GM23338 (cell line): ENCODE measurements around the gene RPLP1. TPM values are rescaled to one million over a fixed set of nuclear protein-coding genes. Genes with fewer than 3 reads are reported as not detected.

Experiments used
- ATAC-seq: fragments of 200-7000 bp; cut with Tn5 transposase; 3 replicates; pipeline ENCODE4 v1.9.1; 2020
- DNase-seq: peaks from one replicate; pipeline ENCODE4 v3.0.0-alpha.2; 2015; ENCODE audit warnings: low spot score
- H2AFZ ChIP-seq: fragments of 200-600 bp; sonication (generic); 2 replicates; pipeline ENCODE4 v1.8.0; 2016; ENCODE audit warnings: antibody characterized with exemption, mild to moderate bottlenecking, moderate library complexity
- H3F3A ChIP-seq: fragments of 200-600 bp; sonication (generic); replicated peaks from 2 replicates; pipeline ENCODE4 v1.8.0; 2017; ENCODE audit warnings: antibody characterized with exemption, mixed run types, low read depth
- H3K27ac ChIP-seq: fragments of 200-600 bp; sonication (generic); 2 replicates; pipeline ENCODE4 v1.6.1; 2016; ENCODE audit warnings: low read depth
- H3K27me3 ChIP-seq: fragments of 200-600 bp; sonication (generic); 2 replicates; pipeline ENCODE4 v1.8.0; 2016; ENCODE audit warnings: mild to moderate bottlenecking, mixed run types, moderate library complexity; ENCODE audit not compliant: insufficient read depth
- H3K36me3 ChIP-seq: fragments of 200-600 bp; sonication (generic); 2 replicates; pipeline ENCODE4 v1.8.0; 2016; ENCODE audit warnings: mild to moderate bottlenecking; ENCODE audit not compliant: insufficient read depth
- H3K4me1 ChIP-seq: fragments of 200-600 bp; sonication (generic); 2 replicates; pipeline ENCODE4 v1.8.0; 2016; ENCODE audit warnings: mild to moderate bottlenecking, moderate library complexity; ENCODE audit not compliant: insufficient read depth
- H3K4me2 ChIP-seq: fragments of 200-600 bp; sonication (generic); 2 replicates; pipeline ENCODE4 v1.7.1; 2017; ENCODE audit warnings: mixed run types
- H3K4me3 ChIP-seq: fragments of 200-600 bp; sonication (generic); 2 replicates; pipeline ENCODE4 v1.6.1; 2016; ENCODE audit warnings: mixed run types
- H3K79me2 ChIP-seq: fragments of 200-600 bp; sonication (generic); replicated peaks from 2 replicates; pipeline ENCODE4 v1.8.0; 2017; ENCODE audit warnings: mild to moderate bottlenecking; ENCODE audit not compliant: insufficient read depth
- H3K9me2 ChIP-seq: fragments of 200-600 bp; sonication (generic); 2 replicates; pipeline ENCODE4 v1.8.0; 2017; ENCODE audit not compliant: insufficient read depth
- H4K20me1 ChIP-seq: fragments of 200-600 bp; sonication (generic); replicated peaks from 2 replicates; pipeline ENCODE4 v1.8.0; 2017; ENCODE audit warnings: mild to moderate bottlenecking; ENCODE audit not compliant: insufficient read depth
- H3K27ac Mint-ChIP-seq: 2 replicates; pipeline ENCODE4 v1.8.0; 2020; ENCODE audit warnings: inconsistent platforms, mild to moderate bottlenecking, moderate library complexity, mixed read lengths
- H3K27me3 Mint-ChIP-seq: 3 replicates; pipeline ENCODE4 v1.8.0; 2022; ENCODE audit warnings: low read depth, mild to moderate bottlenecking, moderate library complexity, mixed read lengths, inconsistent platforms; ENCODE audit not compliant: insufficient read depth, poor library complexity
- H3K36me3 Mint-ChIP-seq: 3 replicates; pipeline ENCODE4 v1.8.0; 2021; ENCODE audit warnings: low read depth, mild to moderate bottlenecking, inconsistent platforms, moderate library complexity, mixed read lengths
- H3K4me1 Mint-ChIP-seq: 3 replicates; pipeline ENCODE4 v1.8.0; 2020; ENCODE audit warnings: mild to moderate bottlenecking, inconsistent platforms, mixed read lengths
- H3K4me3 Mint-ChIP-seq: 3 replicates; pipeline ENCODE4 v1.8.0; 2021; ENCODE audit warnings: moderate library complexity, mild to moderate bottlenecking, inconsistent platforms, mixed read lengths
- H3K9me3 Mint-ChIP-seq: 3 replicates; pipeline ENCODE4 v1.8.0; 2020; ENCODE audit warnings: moderate library complexity, mild to moderate bottlenecking, inconsistent platforms, mixed read lengths
- CREB1 ChIP-seq: fragments of 250-450 bp; sonication (Bioruptor Pico); IDR thresholded peaks from 2 replicates; pipeline ENCODE4 v1.5.0; 2020; ENCODE audit warnings: low read depth, mild to moderate bottlenecking, moderate library complexity
- CTCF ChIP-seq, 2 experiments: fragments of 200-600 bp in 1 of 2; sonication (generic) in 1 of 2; conservative IDR thresholded peaks; 2 replicates each; pipeline versions ENCODE4 v1.5.1 to v1.6.1; 2016 to 2017; ENCODE audit warnings: antibody characterized with exemption in 2 of 2, low read depth in 2 of 2, mild to moderate bottlenecking in 2 of 2, moderate library complexity in 1 of 2
- ETS1 ChIP-seq: IDR thresholded peaks from 2 replicates; pipeline ENCODE4 v1.6.1; 2016; ENCODE audit warnings: antibody characterized with exemption
- EZH2 ChIP-seq: fragments of 200-600 bp; sonication (generic); IDR thresholded peaks from one replicate; pipeline ENCODE4 v1.8.0; 2017; ENCODE audit warnings: antibody characterized with exemption, mild to moderate bottlenecking, low read depth; ENCODE audit not compliant: unreplicated experiment
- EZH2phosphoT487 ChIP-seq: fragments of 200-600 bp; sonication (generic); IDR thresholded peaks from one replicate; pipeline ENCODE4 v1.8.1; 2018; ENCODE audit warnings: antibody characterized with exemption; ENCODE audit not compliant: unreplicated experiment
- JUNB ChIP-seq: IDR thresholded peaks from one replicate; pipeline ENCODE4 v1.6.1; 2016; ENCODE audit warnings: antibody characterized with exemption; ENCODE audit not compliant: unreplicated experiment
- NANOG ChIP-seq: IDR thresholded peaks from 2 replicates; pipeline ENCODE4 v1.6.1; 2016; ENCODE audit warnings: antibody characterized with exemption, borderline replicate concordance
- POLR2AphosphoS5 ChIP-seq: IDR thresholded peaks from 2 replicates; pipeline ENCODE4 v1.6.1; 2016; ENCODE audit warnings: antibody characterized with exemption, low read depth
- REST ChIP-seq: IDR thresholded peaks from one replicate; pipeline ENCODE4 v1.6.1; 2018; ENCODE audit warnings: antibody characterized with exemption; ENCODE audit not compliant: unreplicated experiment
- STAT1 ChIP-seq: IDR thresholded peaks from one replicate; pipeline ENCODE4 v1.6.1; 2016; ENCODE audit warnings: antibody characterized with exemption; ENCODE audit not compliant: unreplicated experiment
- ZNF114 ChIP-seq: fragments of 250-450 bp; sonication (Bioruptor Pico); IDR thresholded peaks from 2 replicates; pipeline ENCODE4 v1.5.0; 2020; ENCODE audit warnings: mild to moderate bottlenecking, moderate library complexity
- ZNF331 ChIP-seq: fragments of 250-450 bp; sonication (Bioruptor Pico); IDR thresholded peaks from 2 replicates; pipeline ENCODE4 v1.5.0; 2020; ENCODE audit warnings: low read depth, mild to moderate bottlenecking, moderate library complexity
- ZNF462 ChIP-seq: fragments of 250-450 bp; sonication (Bioruptor Pico); IDR thresholded peaks from 2 replicates; pipeline ENCODE4 v1.5.0; 2020; ENCODE audit warnings: mild to moderate bottlenecking, moderate library complexity
- polyA plus RNA-seq: library from polyadenylated mRNA; unstranded; fragments of >200 nt; fragmentation: Nextera tagmentation; extraction: Ambion mirVana; gene quantifications from 2 replicates; pipeline ENCODE4 v1.2.1, GENCODE V29; 2016
- total RNA-seq: library from RNA; depleted of rRNA; stranded (reverse); fragments of >200 nt; shearing (Covaris generic); gene quantifications from 2 replicates; pipeline ENCODE4 v1.2.3, GENCODE V29; 2014

The RPLP1 gene
- total and polyA plus RNA-seq, 2 experiments from 2014 or later: 283 to 3,258 TPM

GRCh38 chr15:69451951-69452691 lies 497 bp upstream of the RPLP1 start:
- H3K27me3 ChIP-seq: no peaks in the 10 kb centered on the region
- Mint-ChIP-seq H3K4me3 (peak overlapping the region; percentile 100), H3K27ac (peak overlapping the region; percentile 97), H3K9me3 (peaks cover 14% of the 10 kb centered on the region; the same call in 2 of the 3 replicates), H3K36me3 (peaks cover 63% of the 10 kb centered on the region), H3K27me3 (peaks cover 2% of the 10 kb centered on the region), H3K4me1 (peaks cover 15% of the 10 kb centered on the region; the same call in 2 of the 3 replicates)
- peaks cover 54% of the 10 kb centered on the region for H3K36me3 ChIP-seq
- peak overlapping the region; percentile 90 for H3K4me2 ChIP-seq
- H3K27ac ChIP-seq: peak overlapping the region; percentile 88
- DNase-seq: peak; percentile 42
- H4K20me1 ChIP-seq: peaks cover 41% of the 10 kb centered on the region
- peak; percentile 74 for ATAC-seq
- TF ChIP-seq EZH2phosphoT487: no peak
- TF ChIP-seq JUNB: no peak
- no peak for TF ChIP-seq ZNF462 (CRISPR knock-in tag)
- no peak for TF ChIP-seq REST
- TF ChIP-seq STAT1: no peak
- TF ChIP-seq CREB1 (CRISPR knock-in tag): no peak
- no peak for TF ChIP-seq EZH2
- TF ChIP-seq ETS1: no peak
- TF ChIP-seq ZNF331 (CRISPR knock-in tag): no peak
- no peak for TF ChIP-seq NANOG
- TF ChIP-seq ZNF114 (CRISPR knock-in tag): no peak
- TF ChIP-seq POLR2AphosphoS5: no peak
- no peak for TF ChIP-seq CTCF (conservative IDR thresholded peaks at IDR 0.05; ENCODE audit: low read depth in 2 of 2)
- peaks cover 16% of the 10 kb centered on the region for H3K4me1 ChIP-seq
- peak overlapping the region; percentile 97 for H3K4me3 ChIP-seq
- peaks cover 37% of the 10 kb centered on the region for H3F3A ChIP-seq
- peaks cover 39% of the 10 kb centered on the region for H3K79me2 ChIP-seq
- peak overlapping the region; percentile 78; the same call in 1 of the 2 replicates for H2AFZ ChIP-seq
- no peaks in the 10 kb centered on the region for H3K9me2 ChIP-seq
